HepG2 (cell line): ENCODE measurements around the gene POLRMT. TPM values are rescaled to one million over a fixed set of nuclear protein-coding genes. Genes with fewer than 3 reads are reported as not detected.
A peak's percentile ranks its signal among the peaks of the same experiment; 100 is the strongest.

ENCODE experiments used
- AGO1 ChIP-seq: fragments of 200-400 bp; formaldehyde crosslinking; IDR thresholded peaks from 2 replicates; pipeline ENCODE4 v1.6.1; 2017; ENCODE audit warnings: mild to moderate bottlenecking, low read depth, low read length, moderate library complexity; ENCODE audit not compliant: poor library complexity, severe bottlenecking
- AKNA ChIP-seq: sonication (generic); formaldehyde crosslinking; IDR thresholded peaks from 2 replicates; pipeline ENCODE4 v1.4.0; 2020; ENCODE audit warnings: missing genetic modification reagents, borderline replicate concordance
- ARNTL ChIP-seq: sonication (generic); formaldehyde crosslinking; IDR thresholded peaks from 2 replicates; pipeline ENCODE4 v1.4.0; 2020; ENCODE audit warnings: mild to moderate bottlenecking, missing genetic modification reagents
- CBFB ChIP-seq: sonication (generic); formaldehyde crosslinking; IDR thresholded peaks from 2 replicates; pipeline ENCODE4 v1.4.0; 2020; ENCODE audit warnings: missing genetic modification reagents
- CEBPG ChIP-seq: IDR thresholded peaks from 2 replicates; pipeline ENCODE4 v1.6.1; 2016
- CHD4 ChIP-seq: fragments of 200-600 bp; sonication (generic); IDR thresholded peaks from 2 replicates; pipeline ENCODE4 v1.7.0; 2017; ENCODE audit warnings: mild to moderate bottlenecking, low read length, borderline replicate concordance
- CREB1 ChIP-seq, 2 experiments: fragments of 450-650 bp in 1 of 2; IDR thresholded peaks; 2 replicates each; pipeline ENCODE4 v1.6.1; 2016 to 2017; ENCODE audit warnings: control low read depth in 1 of 2, mild to moderate bottlenecking in 1 of 2, missing compliant biosample characterization in 1 of 2, missing genetic modification characterization in 1 of 2
- FIP1L1 ChIP-seq: fragments of 200-400 bp; formaldehyde crosslinking; IDR thresholded peaks from 2 replicates; pipeline ENCODE4 v1.6.1; 2018; ENCODE audit warnings: low read depth, mild to moderate bottlenecking, low read length, moderate library complexity, borderline replicate concordance; ENCODE audit not compliant: insufficient read depth
- MBNL3 ChIP-seq: fragments of 250-450 bp; sonication (Bioruptor Pico); conservative IDR thresholded peaks from 2 replicates; pipeline ENCODE4 v1.8.0; 2022; ENCODE audit warnings: mild to moderate bottlenecking, inconsistent platforms
- MXD3 ChIP-seq: IDR thresholded peaks from 2 replicates; pipeline ENCODE4 v1.6.1; 2016; ENCODE audit warnings: mild to moderate bottlenecking, missing biosample characterization, missing genetic modification reagents
- NRL ChIP-seq: sonication (generic); formaldehyde crosslinking; IDR thresholded peaks from 2 replicates; pipeline ENCODE4 v1.5.0; 2020; ENCODE audit warnings: missing genetic modification reagents, mild to moderate bottlenecking, moderate library complexity, borderline replicate concordance
- PITX1 ChIP-seq: sonication (generic); formaldehyde crosslinking; IDR thresholded peaks from 2 replicates; pipeline ENCODE4 v1.5.1; 2020; ENCODE audit warnings: mild to moderate bottlenecking, missing genetic modification reagents
- SP140L ChIP-seq: sonication (generic); formaldehyde crosslinking; IDR thresholded peaks from 2 replicates; pipeline ENCODE4 v1.4.0; 2020; ENCODE audit warnings: missing genetic modification reagents, borderline replicate concordance
- TAF15 ChIP-seq: fragments of 200-400 bp; formaldehyde crosslinking; IDR thresholded peaks from one replicate; pipeline ENCODE4 v1.6.1; 2018; ENCODE audit warnings: mild to moderate bottlenecking, low read depth, low read length; ENCODE audit not compliant: poor library complexity, severe bottlenecking
- TBP ChIP-seq: sonication (generic); formaldehyde crosslinking; IDR thresholded peaks from 2 replicates; pipeline ENCODE4 v1.5.0; 2020; ENCODE audit warnings: missing genetic modification reagents
- ZMAT5 ChIP-seq: sonication (generic); formaldehyde crosslinking; IDR thresholded peaks from 2 replicates; pipeline ENCODE4 v1.5.0; 2020; ENCODE audit warnings: mild to moderate bottlenecking, low read depth, missing genetic modification reagents, borderline replicate concordance
- ZNF24 ChIP-seq: fragments of 450-650 bp; IDR thresholded peaks from 2 replicates; pipeline ENCODE4 v1.6.1; 2017; ENCODE audit warnings: antibody characterized with exemption, mild to moderate bottlenecking
- ZNF263 ChIP-seq: sonication (generic); formaldehyde crosslinking; IDR thresholded peaks from 2 replicates; pipeline ENCODE4 v1.4.0; 2020; ENCODE audit warnings: missing genetic modification reagents
- ZNF276 ChIP-seq: sonication (generic); formaldehyde crosslinking; IDR thresholded peaks from 2 replicates; pipeline ENCODE4 v1.4.0; 2020; ENCODE audit warnings: mild to moderate bottlenecking, low read depth, missing genetic modification reagents
- ZNF510 ChIP-seq: sonication (generic); formaldehyde crosslinking; IDR thresholded peaks from 2 replicates; pipeline ENCODE4 v1.4.0; 2020; ENCODE audit warnings: low read depth, mild to moderate bottlenecking, missing genetic modification reagents
- ZNF782 ChIP-seq: sonication (generic); formaldehyde crosslinking; IDR thresholded peaks from 2 replicates; pipeline ENCODE4 v1.4.0; 2020; ENCODE audit warnings: missing genetic modification reagents, mild to moderate bottlenecking, borderline replicate concordance
- ZNF878 ChIP-seq: sonication (generic); formaldehyde crosslinking; IDR thresholded peaks from 2 replicates; pipeline ENCODE4 v1.8.1; 2023; ENCODE audit warnings: mild to moderate bottlenecking, missing genetic modification reagents, moderate library complexity
- ZSCAN31 ChIP-seq: sonication (generic); formaldehyde crosslinking; IDR thresholded peaks from 2 replicates; pipeline ENCODE4 v1.5.0; 2020; ENCODE audit warnings: low read depth, mild to moderate bottlenecking, missing genetic modification reagents
- polyA plus RNA-seq, 8 experiments: library from polyadenylated mRNA; depleted of rRNA in 3 of 8; stranded (reverse) in 7 of 8; unstranded in 1 of 8; fragments of >200 nt; fragmentation: Illumina TruSeq in 4 of 8; extraction: Trizol in 4 of 8; gene quantifications; 2 replicates each; pipeline versions ENCODE4 v1.2.1 to v1.2.3, GENCODE V29; 2011 to 2016; ENCODE audit warnings: low read depth in 4 of 8, missing spikeins in 1 of 8, mixed read lengths in 1 of 8; ENCODE audit not compliant: insufficient read depth in 1 of 8
- total RNA-seq, 5 experiments: library from RNA; depleted of rRNA; stranded (reverse); fragments of >200 nt; fragmentation: Illumina TruSeq; extraction: Trizol; gene quantifications; 2 replicates each; pipeline ENCODE4 v1.2.3, GENCODE V29; 2016; ENCODE audit warnings: low read depth in 1 of 5

The POLRMT gene
- total and polyA plus RNA-seq, 2 of the 13 experiments (the other 11 are each of a cell fraction or from before 2014, with no cell fraction given), result 78.0 to 101 TPM

GRCh38 chr19:662207-662961 is 29.0 kb upstream of the POLRMT start (continued):
- no peak for TF ChIP-seq ZNF782
- no peak for TF ChIP-seq ZNF263
- no peak for TF ChIP-seq ZSCAN31 (CRISPR knock-in tag)
- no peak for TF ChIP-seq ZNF878 (CRISPR knock-in tag)
- no peak for TF ChIP-seq MBNL3 (CRISPR knock-in tag)
- no peak for TF ChIP-seq ZMAT5 (CRISPR knock-in tag)
- no peak; the same call in 1 of the 2 replicates for TF ChIP-seq MXD3
- TF ChIP-seq ZNF276, result no peak
- no peak for TF ChIP-seq ARNTL (CRISPR knock-in tag)
- TF ChIP-seq NRL, result no peak
- TF ChIP-seq ZNF510 (CRISPR knock-in tag), result no peak
- no peak for TF ChIP-seq CBFB (CRISPR knock-in tag)
- TF ChIP-seq ZNF24, result no peak
- no peak for TF ChIP-seq CHD4
- no peak for TF ChIP-seq SP140L (CRISPR knock-in tag)
- 0 out of 2 replicates have a peak, but pooled peaks have one; percentile 26 for TF ChIP-seq PITX1
- TF ChIP-seq TBP (CRISPR knock-in tag), result no peak
- TF ChIP-seq CEBPG (CRISPR knock-in tag), result no peak
- TF ChIP-seq FIP1L1, result no peak
- no peak for TF ChIP-seq AKNA (CRISPR knock-in tag)
- TF ChIP-seq TAF15, result no peak
- TF ChIP-seq AGO1, result no peak
- TF ChIP-seq CREB1 (IDR thresholded peaks at IDR 0.05), result no peak
- no peak for TF ChIP-seq CREB1 (CRISPR knock-in tag; IDR thresholded peaks at IDR 0.05)
